ENCODE measurements around the gene MT1E. TPM values are rescaled to one million over a fixed set of nuclear protein-coding genes. Genes with fewer than 3 reads are reported as not detected.
A peak's percentile ranks its signal among the peaks of the same experiment; 100 is the strongest.

The MT1E gene
- total RNA-seq, 1 donor = 105 TPM

GRCh38 chr16:56657555-56658326 lies 32.2 kb downstream of the MT1E start, which contains the start of gene MT1F:
Gene MT1F, plus strand, starts transcription at chr16:56657959. Its CDS starts 100 bp downstream, at chr16:56658059.
- no peak within 1 kb of the TSS for H3K27ac ChIP-seq (ENCODE audit: low read depth, low read length)
- no peaks in the 10 kb centered on the region for H3K36me3 ChIP-seq (ENCODE audit: insufficient read depth, low read length)
- no peaks in the 10 kb centered on the region for H3K79me2 ChIP-seq (ENCODE audit: insufficient read depth, low read length)
- no peaks in the 10 kb centered on the region for H3K9me3 ChIP-seq (ENCODE audit: low read depth, low read length)
- peak within 1 kb of the TSS; percentile 71 for H3K4me2 ChIP-seq (ENCODE audit: insufficient read depth, low read length)
- DNase-seq (ENCODE audit: insufficient read length, low spot score, missing footprints) = no peak
- H3K27me3 ChIP-seq (ENCODE audit: insufficient read depth, low read length) = peaks cover 54% of the 10 kb centered on the region
- no peaks in the 10 kb centered on the region for H4K20me1 ChIP-seq (ENCODE audit: insufficient read depth, low read length)
- peak within 1 kb of the TSS; percentile 54 for H3K4me3 ChIP-seq (ENCODE audit: insufficient read depth, low read length)
- H3K4me1 ChIP-seq (ENCODE audit: insufficient read depth, low read length) = peaks cover 7% of the 10 kb centered on the region
- TF ChIP-seq, protein P1, sequence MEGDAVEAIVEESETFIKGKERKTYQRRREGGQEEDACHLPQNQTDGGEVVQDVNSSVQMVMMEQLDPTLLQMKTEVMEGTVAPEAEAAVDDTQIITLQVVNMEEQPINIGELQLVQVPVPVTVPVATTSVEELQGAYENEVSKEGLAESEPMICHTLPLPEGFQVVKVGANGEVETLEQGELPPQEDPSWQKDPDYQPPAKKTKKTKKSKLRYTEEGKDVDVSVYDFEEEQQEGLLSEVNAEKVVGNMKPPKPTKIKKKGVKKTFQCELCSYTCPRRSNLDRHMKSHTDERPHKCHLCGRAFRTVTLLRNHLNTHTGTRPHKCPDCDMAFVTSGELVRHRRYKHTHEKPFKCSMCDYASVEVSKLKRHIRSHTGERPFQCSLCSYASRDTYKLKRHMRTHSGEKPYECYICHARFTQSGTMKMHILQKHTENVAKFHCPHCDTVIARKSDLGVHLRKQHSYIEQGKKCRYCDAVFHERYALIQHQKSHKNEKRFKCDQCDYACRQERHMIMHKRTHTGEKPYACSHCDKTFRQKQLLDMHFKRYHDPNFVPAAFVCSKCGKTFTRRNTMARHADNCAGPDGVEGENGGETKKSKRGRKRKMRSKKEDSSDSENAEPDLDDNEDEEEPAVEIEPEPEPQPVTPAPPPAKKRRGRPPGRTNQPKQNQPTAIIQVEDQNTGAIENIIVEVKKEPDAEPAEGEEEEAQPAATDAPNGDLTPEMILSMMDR (IDR thresholded peaks at IDR 0.05; ENCODE audit: extremely low read depth, low read depth, low read length) = no peak
- H2AFZ ChIP-seq (ENCODE audit: low read length) = peak within 1 kb of the TSS; percentile 62

DNA sequence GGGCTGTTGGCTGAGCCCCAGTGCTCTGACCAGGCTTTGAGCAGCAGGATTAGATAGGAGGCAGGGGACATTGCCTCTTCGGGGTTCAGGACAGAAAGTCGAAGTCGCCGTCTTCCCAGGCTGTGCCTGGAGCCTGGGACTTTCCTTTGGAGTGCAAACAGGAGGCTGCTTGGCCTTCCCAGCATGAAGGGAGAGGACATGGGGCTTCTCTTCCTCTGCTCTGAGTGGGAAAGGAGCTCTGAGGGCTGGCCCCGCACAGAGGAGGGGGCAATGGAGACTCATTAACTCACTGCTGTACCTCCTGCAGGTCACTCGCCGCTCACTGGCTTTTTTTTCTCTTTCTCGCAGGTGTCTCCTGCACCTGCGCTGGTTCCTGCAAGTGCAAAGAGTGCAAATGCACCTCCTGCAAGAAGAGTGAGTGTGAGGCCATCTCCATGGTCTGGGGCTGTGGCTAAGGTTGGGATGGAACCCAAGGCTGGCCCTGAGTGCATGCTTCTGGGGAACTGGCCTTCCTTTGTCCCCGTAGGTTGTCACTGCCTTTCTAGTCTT lies 32.8 kb downstream of the MT1E start:
- Histone ChIP-seq H3K27ac (ENCODE audit: low read depth, low read length) (no peak overlapping the region), H3K79me2 (ENCODE audit: insufficient read depth, low read length) (no peaks in the 10 kb centered on the region), H3K9me3 (ENCODE audit: low read depth, low read length) (no peaks in the 10 kb centered on the region), H3K4me2 (ENCODE audit: insufficient read depth, low read length) (peak overlapping the region; percentile 71), H4K20me1 (ENCODE audit: insufficient read depth, low read length) (no peaks in the 10 kb centered on the region), H3K27me3 (ENCODE audit: insufficient read depth, low read length) (peaks cover 56% of the 10 kb centered on the region), H3K4me3 (ENCODE audit: insufficient read depth, low read length) (peak overlapping the region; percentile 54), H3K36me3 (ENCODE audit: insufficient read depth, low read length) (no peaks in the 10 kb centered on the region), H2AFZ (ENCODE audit: low read length) (peak overlapping the region; percentile 62), H3K4me1 (ENCODE audit: insufficient read depth, low read length) (peaks cover 7% of the 10 kb centered on the region)
- TF ChIP-seq, protein P1 (IDR thresholded peaks at IDR 0.05; ENCODE audit: extremely low read depth, low read depth, low read length) = no peak
- no peak for DNase-seq (ENCODE audit: insufficient read length, low spot score, missing footprints)

- peaks cover 6% of the 10 kb centered on the region for H3K4me1 ChIP-seq (ENCODE audit: insufficient read depth, low read length)
- no peaks in the 10 kb centered on the region for H3K36me3 ChIP-seq (ENCODE audit: insufficient read depth, low read length)
- DNase-seq (ENCODE audit: insufficient read length, low spot score, missing footprints) = no peak
- H3K79me2 ChIP-seq (ENCODE audit: insufficient read depth, low read length) = no peaks in the 10 kb centered on the region
- no peak overlapping the region for H2AFZ ChIP-seq (ENCODE audit: low read length)
- H4K20me1 ChIP-seq (ENCODE audit: insufficient read depth, low read length) = no peaks in the 10 kb centered on the region
- TF ChIP-seq, protein P1 (IDR thresholded peaks at IDR 0.05; ENCODE audit: extremely low read depth, low read depth, low read length) = no peak
- H3K4me2 ChIP-seq (ENCODE audit: insufficient read depth, low read length) = no peak overlapping the region
- peaks cover 84% of the 10 kb centered on the region for H3K27me3 ChIP-seq (ENCODE audit: insufficient read depth, low read length)
- H3K4me3 ChIP-seq (ENCODE audit: insufficient read depth, low read length) = no peak overlapping the region
- H3K9me3 ChIP-seq (ENCODE audit: low read depth, low read length) = no peaks in the 10 kb centered on the region
- no peak overlapping the region for H3K27ac ChIP-seq (ENCODE audit: low read depth, low read length)
These were observed 37.1 kb downstream of the MT1E start for GRCh38 chr16:56662357-56663354.

Measured in osteoblast (primary cell).